ENCODE results near the gene EHMT1. TPM values are rescaled to one million over a fixed set of nuclear protein-coding genes. Genes with fewer than 3 reads are reported as not detected.

Gene EHMT1
- total RNA-seq, 4 donors from 2014 or later = 77.2 to 300 (median 161) TPM

- no peak overlapping the region for H3K4me3 ChIP-seq
- DNase-seq = peak in 2 of 3 donors; percentile 73 to 74
- H3K36me3 ChIP-seq = peaks cover 0 to 73% (median 3%) of the 10 kb centered on the region in 3 donors
- H3K9me3 ChIP-seq = peaks cover 0 to 5% (median 2%) of the 10 kb centered on the region in 4 donors
- H3K4me1 ChIP-seq = peaks cover 0 to 9% (median 1%) of the 10 kb centered on the region in 4 donors
- H3K27ac ChIP-seq = peak overlapping the region in 1 of 4 donors; percentile 46
- no peaks in the 10 kb centered on the region for H3K27me3 ChIP-seq
- TF ChIP-seq, protein P1, sequence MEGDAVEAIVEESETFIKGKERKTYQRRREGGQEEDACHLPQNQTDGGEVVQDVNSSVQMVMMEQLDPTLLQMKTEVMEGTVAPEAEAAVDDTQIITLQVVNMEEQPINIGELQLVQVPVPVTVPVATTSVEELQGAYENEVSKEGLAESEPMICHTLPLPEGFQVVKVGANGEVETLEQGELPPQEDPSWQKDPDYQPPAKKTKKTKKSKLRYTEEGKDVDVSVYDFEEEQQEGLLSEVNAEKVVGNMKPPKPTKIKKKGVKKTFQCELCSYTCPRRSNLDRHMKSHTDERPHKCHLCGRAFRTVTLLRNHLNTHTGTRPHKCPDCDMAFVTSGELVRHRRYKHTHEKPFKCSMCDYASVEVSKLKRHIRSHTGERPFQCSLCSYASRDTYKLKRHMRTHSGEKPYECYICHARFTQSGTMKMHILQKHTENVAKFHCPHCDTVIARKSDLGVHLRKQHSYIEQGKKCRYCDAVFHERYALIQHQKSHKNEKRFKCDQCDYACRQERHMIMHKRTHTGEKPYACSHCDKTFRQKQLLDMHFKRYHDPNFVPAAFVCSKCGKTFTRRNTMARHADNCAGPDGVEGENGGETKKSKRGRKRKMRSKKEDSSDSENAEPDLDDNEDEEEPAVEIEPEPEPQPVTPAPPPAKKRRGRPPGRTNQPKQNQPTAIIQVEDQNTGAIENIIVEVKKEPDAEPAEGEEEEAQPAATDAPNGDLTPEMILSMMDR (IDR thresholded peaks at IDR 0.05) = no peak
- TF ChIP-seq POLR2A (IDR thresholded peaks at IDR 0.05) = no peak
These were observed 138.8 kb downstream of the EHMT1 start for GRCh38 chr9:137757613-137758029.

- Histone ChIP-seq H3K4me3 (no peak overlapping the region), H3K9me3 (peaks cover 0 to 5% (median 2%) of the 10 kb centered on the region in 4 donors), H3K36me3 (peaks cover 0 to 73% (median 3%) of the 10 kb centered on the region in 3 donors), H3K27me3 (no peaks in the 10 kb centered on the region), H3K27ac (peak overlapping the region in 1 of 4 donors; percentile 46), H3K4me1 (peaks cover 0 to 9% (median 1%) of the 10 kb centered on the region in 4 donors)
- peak in 1 of 3 donors; percentile 35 for DNase-seq
- TF ChIP-seq POLR2A (IDR thresholded peaks at IDR 0.05) = no peak
- TF ChIP-seq, protein P1 (IDR thresholded peaks at IDR 0.05) = no peak
These were observed 139.3 kb downstream of the EHMT1 start for GRCh38 chr9:137758067-137758466.

GRCh38 chr9:137759117-137759516, 140.3 kb downstream of the EHMT1 start:
- peak in 1 of 3 donors; percentile 45 for DNase-seq
- peaks cover 0 to 5% (median 2%) of the 10 kb centered on the region in 4 donors for H3K9me3 ChIP-seq
- peaks cover 0 to 74% (median 3%) of the 10 kb centered on the region in 3 donors for H3K36me3 ChIP-seq
- peak overlapping the region in 1 of 4 donors; percentile 57 for H3K27ac ChIP-seq
- peaks cover 0 to 9% (median 5%) of the 10 kb centered on the region in 4 donors for H3K4me1 ChIP-seq
- TF ChIP-seq, protein P1 (IDR thresholded peaks at IDR 0.05) = no peak
- no peak for TF ChIP-seq POLR2A (IDR thresholded peaks at IDR 0.05)
- H3K27me3 ChIP-seq = no peaks in the 10 kb centered on the region
- no peak overlapping the region for H3K4me3 ChIP-seq

- TF ChIP-seq POLR2A (IDR thresholded peaks at IDR 0.05) = no peak
- Histone ChIP-seq H3K4me3 (no peak overlapping the region), H3K36me3 (peaks cover 0 to 73% (median 3%) of the 10 kb centered on the region in 3 donors), H3K27me3 (no peaks in the 10 kb centered on the region), H3K9me3 (peaks cover 0 to 5% (median 2%) of the 10 kb centered on the region in 4 donors), H3K27ac (peak overlapping the region in 1 of 4 donors; percentile 57), H3K4me1 (peaks cover 0 to 9% (median 5%) of the 10 kb centered on the region in 4 donors)
- peak in 1 of 3 donors; percentile 47 for DNase-seq
These were observed 141.0 kb downstream of the EHMT1 start for GRCh38 chr9:137759649-137760321.

DNA sequence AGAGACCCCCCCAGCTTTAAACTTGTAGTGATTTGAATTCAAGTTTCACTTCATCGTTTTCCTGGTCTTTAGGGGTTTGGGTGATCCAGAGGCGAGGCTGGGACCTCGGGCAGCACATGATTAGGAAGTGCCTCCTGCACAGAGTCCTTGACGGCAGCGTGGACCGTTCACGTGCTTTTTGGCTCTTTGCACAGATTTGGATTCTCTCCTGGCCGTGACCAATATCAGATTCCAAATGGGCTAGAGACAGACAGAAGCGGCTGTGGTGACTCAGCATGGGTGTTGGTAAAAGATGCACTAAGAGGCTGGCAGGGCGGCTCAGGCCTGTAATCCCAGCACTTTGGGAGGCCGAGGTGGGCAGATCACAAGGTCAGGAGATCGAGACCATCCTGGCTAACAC, 141.6 kb downstream of the EHMT1 start:
- H3K27ac ChIP-seq = peak overlapping the region in 1 of 4 donors; percentile 57
- peaks cover 0 to 9% (median 5%) of the 10 kb centered on the region in 4 donors for H3K4me1 ChIP-seq
- peak in 1 of 3 donors; percentile 43 for DNase-seq
- TF ChIP-seq, protein P1 (IDR thresholded peaks at IDR 0.05) = no peak
- peaks cover 0 to 1% (median 0%) of the 10 kb centered on the region in 4 donors for H3K9me3 ChIP-seq
- no peaks in the 10 kb centered on the region for H3K27me3 ChIP-seq
- H3K4me3 ChIP-seq = no peak overlapping the region
- peaks cover 0 to 70% (median 3%) of the 10 kb centered on the region in 3 donors for H3K36me3 ChIP-seq

GRCh38 chr9:137761032-137761431, 142.2 kb downstream of the EHMT1 start:
- Histone ChIP-seq H3K27me3 (no peaks in the 10 kb centered on the region), H3K36me3 (peaks cover 0 to 71% (median 3%) of the 10 kb centered on the region in 3 donors), H3K27ac (peak overlapping the region in 1 of 4 donors; percentile 57), H3K4me1 (peaks cover 0 to 9% (median 5%) of the 10 kb centered on the region in 4 donors), H3K9me3 (no peaks in the 10 kb centered on the region), H3K4me3 (no peak overlapping the region)
- TF ChIP-seq, protein P1 (IDR thresholded peaks at IDR 0.05) = no peak
- no peak for TF ChIP-seq POLR2A (IDR thresholded peaks at IDR 0.05)
- peak in 1 of 3 donors; percentile 39 for DNase-seq

Data from Peyer's patch (tissue), 4 donors.